ENCODE measurements around the gene SIVA1. TPM values are rescaled to one million over a fixed set of nuclear protein-coding genes. Genes with fewer than 3 reads are reported as not detected.

The SIVA1 gene
- total and polyA plus RNA-seq, 4 donors: 67.5 to 212 (median 128) TPM

- peaks cover 0 to 7% (median 2%) of the 10 kb centered on the region in 4 donors for H3K9me3 ChIP-seq (ENCODE audit: control insufficient read depth in 4 of 4, insufficient read depth in 3 of 4, low read length in 3 of 4)
- H3K27me3 ChIP-seq (ENCODE audit: control insufficient read depth in 3 of 3, insufficient read depth in 3 of 3, low read length in 2 of 3): no peaks in the 10 kb centered on the region
- DNase-seq (no peak), ATAC-seq (ENCODE audit: insufficient read depth, low FRiP score) (no peak)
- WGBS, 2 donors: 98 to 99% methylated on average over 4 of the region's 4 CpGs
- no peak overlapping the region for H3K9ac ChIP-seq (ENCODE audit: insufficient read depth in 1 of 2, low read length in 2 of 2)
- peaks cover 0 to 14% (median 5%) of the 10 kb centered on the region in 5 donors for H3K4me1 ChIP-seq (ENCODE audit: control insufficient read depth in 5 of 5, insufficient read depth in 5 of 5, low read length in 5 of 5)
- TF ChIP-seq CTCF (IDR thresholded peaks at IDR 0.05; ENCODE audit: control extremely low read depth, extremely low read depth): no peak
- peaks cover 8 to 53% (median 24%) of the 10 kb centered on the region in 4 donors for H3K36me3 ChIP-seq (ENCODE audit: control insufficient read depth in 4 of 4, insufficient read depth in 4 of 4, low read length in 4 of 4)
- no peak overlapping the region for H3K27ac ChIP-seq (ENCODE audit: low read depth in 1 of 2, low read length in 1 of 2)
- no peak overlapping the region for H3K4me3 ChIP-seq
Observed at GRCh38 chr14:104771374-104771773, 18.4 kb downstream of the SIVA1 start.

- Histone ChIP-seq H3K4me3 (no peak overlapping the region), H3K27me3 (ENCODE audit: control insufficient read depth in 3 of 3, insufficient read depth in 3 of 3, low read length in 2 of 3) (no peaks in the 10 kb centered on the region), H3K4me1 (ENCODE audit: control insufficient read depth in 5 of 5, insufficient read depth in 5 of 5, low read length in 5 of 5) (peaks cover 0 to 14% (median 5%) of the 10 kb centered on the region in 5 donors), H3K27ac (ENCODE audit: low read depth in 1 of 2, low read length in 1 of 2) (no peak overlapping the region), H3K36me3 (ENCODE audit: control insufficient read depth in 4 of 4, insufficient read depth in 4 of 4, low read length in 4 of 4) (peaks cover 8 to 56% (median 25%) of the 10 kb centered on the region in 4 donors), H3K9me3 (ENCODE audit: control insufficient read depth in 4 of 4, insufficient read depth in 3 of 4, low read length in 3 of 4) (peaks cover 0 to 7% (median 0%) of the 10 kb centered on the region in 4 donors), H3K9ac (ENCODE audit: insufficient read depth in 1 of 2, low read length in 2 of 2) (no peak overlapping the region)
- DNase-seq (no peak), ATAC-seq (ENCODE audit: insufficient read depth, low FRiP score) (no peak)
- no peak for TF ChIP-seq CTCF (IDR thresholded peaks at IDR 0.05; ENCODE audit: control extremely low read depth, extremely low read depth)
- 87 to 89% methylated on average over 34 of the region's 34 CpGs for WGBS, 2 donors
Observed at GRCh38 chr14:104771918-104772706, 19.2 kb downstream of the SIVA1 start.

- DNase-seq: no peak
- Histone ChIP-seq H3K36me3 (ENCODE audit: control insufficient read depth in 4 of 4, insufficient read depth in 4 of 4, low read length in 4 of 4) (peaks cover 8 to 62% (median 28%) of the 10 kb centered on the region in 4 donors), H3K9me3 (ENCODE audit: control insufficient read depth in 4 of 4, insufficient read depth in 3 of 4, low read length in 3 of 4) (peaks cover 0 to 7% (median 0%) of the 10 kb centered on the region in 4 donors)
Observed at GRCh38 chr14:104772707-104773504, 20.0 kb downstream of the SIVA1 start.

More at GRCh38 chr14:104772707-104773504, 20.0 kb downstream of the SIVA1 start:
- TF ChIP-seq CTCF (IDR thresholded peaks at IDR 0.05; ENCODE audit: control extremely low read depth, extremely low read depth): no peak
- 94 to 97% methylated on average over 33 to 38 of the region's 38 CpGs for WGBS, 2 donors
- Histone ChIP-seq H3K27ac (ENCODE audit: low read depth in 1 of 2, low read length in 1 of 2) (no peak overlapping the region), H3K9ac (ENCODE audit: insufficient read depth in 1 of 2, low read length in 2 of 2) (no peak overlapping the region), H3K4me3 (no peak overlapping the region), H3K27me3 (ENCODE audit: control insufficient read depth in 3 of 3, insufficient read depth in 3 of 3, low read length in 2 of 3) (no peaks in the 10 kb centered on the region), H3K4me1 (ENCODE audit: control insufficient read depth in 5 of 5, insufficient read depth in 5 of 5, low read length in 5 of 5) (peaks cover 0 to 18% (median 5%) of the 10 kb centered on the region in 5 donors)
- no peak for ATAC-seq (ENCODE audit: insufficient read depth, low FRiP score)
